SU-DHL-6 (cell line): ENCODE results near the gene ANXA7.

Experiments
- CTCF ChIP-seq: fragments of 200-600 bp; sonication (generic); IDR thresholded peaks from one replicate; pipeline ENCODE4 v1.5.1; 2017; ENCODE audit warnings: antibody characterized with exemption, mild to moderate bottlenecking, low read length, moderate library complexity; ENCODE audit not compliant: insufficient read depth, poor library complexity, severe bottlenecking
- EZH2phosphoT487 ChIP-seq: fragments of 200-600 bp; sonication (generic), shearing (Covaris generic); conservative IDR thresholded peaks from 2 replicates; pipeline ENCODE4 v1.6.1; 2018; ENCODE audit warnings: mild to moderate bottlenecking, antibody characterized with exemption, low read length, moderate library complexity, mixed read lengths

GRCh38 chr10:73414230-73414945 is 530 bp upstream of the ANXA7 start:
- TF ChIP-seq CTCF = no peak
- no peak for TF ChIP-seq EZH2phosphoT487
